Progenitor cell of endocrine pancreas (in vitro differentiated cells): ENCODE results near the gene CHRNE. TPM values are rescaled to one million over a fixed set of nuclear protein-coding genes. Genes with fewer than 3 reads are reported as not detected.

ENCODE experiments used
- DNase-seq: peaks from one replicate; pipeline ENCODE4 v3.0.0; 2021; ENCODE audit warnings: low spot score; ENCODE audit not compliant: unreplicated experiment
- H3K27ac Mint-ChIP-seq: 2 replicates; pipeline ENCODE4 v1.8.0; 2021; ENCODE audit warnings: mild to moderate bottlenecking, moderate library complexity, mixed read lengths
- H3K27me3 Mint-ChIP-seq: 2 replicates; pipeline ENCODE4 v1.8.0; 2021; ENCODE audit warnings: mixed read lengths
- H3K36me3 Mint-ChIP-seq: 2 replicates; pipeline ENCODE4 v1.8.0; 2022; ENCODE audit warnings: mixed read lengths; ENCODE audit not compliant: insufficient read depth
- H3K4me1 Mint-ChIP-seq: 2 replicates; pipeline ENCODE4 v1.8.0; 2021; ENCODE audit warnings: low read depth, mixed read lengths
- H3K4me3 Mint-ChIP-seq: 2 replicates; pipeline ENCODE4 v1.8.0; 2021; ENCODE audit warnings: low read depth, mild to moderate bottlenecking, moderate library complexity, mixed read lengths
- H3K9me3 Mint-ChIP-seq: 2 replicates; pipeline ENCODE4 v1.8.0; 2021; ENCODE audit warnings: low read depth, mixed read lengths
- long read RNA-seq: library from polyadenylated mRNA; unstranded; transcript quantifications from one replicate; pipeline ENCODE4 v2.0.0, GENCODE V29; 2020
- total RNA-seq: library from RNA; stranded (reverse); gene quantifications from 2 replicates; pipeline ENCODE4 v1.2.1, GENCODE V29; 2021
- TF ChIP-seq, protein P1 (sequence below): fragments of 200-600 bp; sonication (generic); IDR thresholded peaks from one replicate; pipeline ENCODE4 v1.5.0; 2021; ENCODE audit warnings: antibody characterized with exemption, mild to moderate bottlenecking; ENCODE audit not compliant: unreplicated experiment

Gene CHRNE
- 0.31 and 0.36 TPM in 2 replicates for total RNA-seq
- long read RNA-seq: 0 reads

DNA sequence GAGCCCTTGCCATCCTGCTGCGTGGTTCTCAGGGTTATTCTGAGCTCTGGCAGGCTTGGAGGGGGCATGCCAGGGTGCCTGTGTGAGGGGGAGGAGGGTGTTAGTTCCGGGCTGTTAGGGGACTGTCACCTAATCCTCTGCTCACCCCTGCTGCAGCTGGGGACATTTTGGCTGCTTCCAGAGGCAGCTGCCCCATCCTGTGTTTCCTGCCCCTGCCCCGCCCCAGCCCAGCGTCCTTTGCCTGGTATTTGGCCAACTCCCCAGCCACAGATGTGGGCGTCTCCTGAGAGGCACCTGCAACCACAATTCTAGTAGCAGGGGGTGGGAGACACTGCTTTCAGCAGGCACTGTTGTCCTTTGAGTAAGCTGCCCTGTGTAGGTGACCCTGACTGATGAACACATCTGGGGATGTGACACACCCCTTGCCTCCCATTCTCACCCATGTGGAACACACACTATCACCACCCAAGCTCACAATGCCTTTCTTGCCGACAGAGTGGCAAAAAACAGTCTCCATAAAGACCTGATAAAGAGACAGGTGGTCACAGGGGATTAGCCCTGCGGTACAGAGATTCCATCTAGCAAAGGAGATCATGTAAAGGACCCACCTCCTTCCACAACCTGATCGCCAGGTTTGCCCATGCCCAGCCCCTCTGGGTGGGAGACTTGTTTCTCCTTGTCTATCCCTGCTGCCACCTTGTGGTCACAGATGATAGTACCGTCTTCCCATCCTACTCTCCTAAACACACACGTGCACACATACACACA, at the start of gene CHRNE:
Gene CHRNE, minus strand, starts transcription at position 48 of the 768 bp plus-strand sequence. Its CDS starts 35 bp downstream, at position 13.
- TF ChIP-seq, protein P1, sequence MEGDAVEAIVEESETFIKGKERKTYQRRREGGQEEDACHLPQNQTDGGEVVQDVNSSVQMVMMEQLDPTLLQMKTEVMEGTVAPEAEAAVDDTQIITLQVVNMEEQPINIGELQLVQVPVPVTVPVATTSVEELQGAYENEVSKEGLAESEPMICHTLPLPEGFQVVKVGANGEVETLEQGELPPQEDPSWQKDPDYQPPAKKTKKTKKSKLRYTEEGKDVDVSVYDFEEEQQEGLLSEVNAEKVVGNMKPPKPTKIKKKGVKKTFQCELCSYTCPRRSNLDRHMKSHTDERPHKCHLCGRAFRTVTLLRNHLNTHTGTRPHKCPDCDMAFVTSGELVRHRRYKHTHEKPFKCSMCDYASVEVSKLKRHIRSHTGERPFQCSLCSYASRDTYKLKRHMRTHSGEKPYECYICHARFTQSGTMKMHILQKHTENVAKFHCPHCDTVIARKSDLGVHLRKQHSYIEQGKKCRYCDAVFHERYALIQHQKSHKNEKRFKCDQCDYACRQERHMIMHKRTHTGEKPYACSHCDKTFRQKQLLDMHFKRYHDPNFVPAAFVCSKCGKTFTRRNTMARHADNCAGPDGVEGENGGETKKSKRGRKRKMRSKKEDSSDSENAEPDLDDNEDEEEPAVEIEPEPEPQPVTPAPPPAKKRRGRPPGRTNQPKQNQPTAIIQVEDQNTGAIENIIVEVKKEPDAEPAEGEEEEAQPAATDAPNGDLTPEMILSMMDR: peak; percentile 75
- H3K36me3 Mint-ChIP-seq: peaks cover 1% of the 10 kb centered on the region
- no peak within 1 kb of the TSS for H3K4me3 Mint-ChIP-seq
- peaks cover 8% of the 10 kb centered on the region for H3K4me1 Mint-ChIP-seq
- H3K9me3 Mint-ChIP-seq: no peaks in the 10 kb centered on the region
- peaks cover 30% of the 10 kb centered on the region for H3K27me3 Mint-ChIP-seq
- DNase-seq: peak; percentile 63
- peak within 1 kb of the TSS; percentile 32 for H3K27ac Mint-ChIP-seq

DNA sequence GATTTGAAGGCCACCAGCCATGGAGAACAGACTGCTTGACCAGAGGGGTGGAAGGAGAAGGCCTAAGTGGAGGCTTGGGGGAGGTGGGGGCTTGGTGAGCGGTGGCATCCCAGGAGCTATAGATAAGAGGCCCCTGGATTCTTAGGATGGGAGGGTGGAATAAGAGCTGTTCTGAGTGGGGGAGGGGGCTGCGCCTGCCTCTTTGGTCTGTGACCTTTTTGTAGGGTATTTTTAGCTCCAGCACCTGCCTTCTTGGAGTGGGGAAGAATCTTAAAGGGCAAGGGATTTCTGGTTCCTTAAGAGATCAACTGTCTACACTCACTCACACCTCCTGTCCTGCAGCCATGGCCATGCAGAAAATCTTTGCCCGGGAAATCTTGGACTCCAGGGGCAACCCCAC, 48.6 kb upstream of the CHRNE start:
- TF ChIP-seq, protein P1: no peak

DNA sequence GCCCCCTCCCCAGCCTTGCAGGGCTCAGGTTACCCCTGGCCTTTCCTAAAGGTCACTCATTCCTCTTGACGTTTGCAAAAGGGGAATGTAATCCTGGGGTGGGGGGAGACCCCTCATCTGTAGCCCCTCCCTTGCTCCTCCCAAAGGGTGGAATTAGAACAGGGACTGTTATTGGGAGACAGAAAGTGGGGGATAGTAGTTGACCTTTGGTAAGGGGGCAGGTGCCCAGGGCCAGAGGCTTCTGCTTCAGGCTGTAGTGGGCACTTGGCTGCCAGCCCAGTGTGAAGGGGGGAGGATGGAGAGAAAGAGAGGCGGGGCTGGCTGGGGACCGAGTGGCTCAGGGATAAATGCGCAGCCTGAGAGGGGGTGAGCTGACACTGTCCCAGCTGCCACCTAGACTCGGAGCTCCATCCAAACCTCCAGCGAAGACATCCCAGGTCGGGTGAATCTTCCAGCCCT, 47.9 kb upstream of the CHRNE start, which contains the start of gene ENO3:
Gene ENO3, plus strand, starts transcription at position 374 of the 459 bp plus-strand sequence. CDS start 711 bp downstream, outside the sequence.
- H3K9me3 Mint-ChIP-seq: no peaks in the 10 kb centered on the region
- H3K4me1 Mint-ChIP-seq: peaks cover 31% of the 10 kb centered on the region
- H3K27ac Mint-ChIP-seq: peak within 1 kb of the TSS; percentile 92
- H3K36me3 Mint-ChIP-seq: peaks cover 4% of the 10 kb centered on the region
- H3K27me3 Mint-ChIP-seq: no peaks in the 10 kb centered on the region
- TF ChIP-seq, protein P1: no peak
- DNase-seq: no peak
- H3K4me3 Mint-ChIP-seq: peak within 1 kb of the TSS; percentile 69

More for the DNA sequence above, 48.6 kb upstream of the CHRNE start:
- Mint-ChIP-seq H3K4me1 (peaks cover 26% of the 10 kb centered on the region), H3K27ac (peak overlapping the region; percentile 62), H3K36me3 (peaks cover 2% of the 10 kb centered on the region), H3K27me3 (no peaks in the 10 kb centered on the region), H3K9me3 (no peaks in the 10 kb centered on the region), H3K4me3 (peak overlapping the region; percentile 69)
- DNase-seq: no peak

DNA sequence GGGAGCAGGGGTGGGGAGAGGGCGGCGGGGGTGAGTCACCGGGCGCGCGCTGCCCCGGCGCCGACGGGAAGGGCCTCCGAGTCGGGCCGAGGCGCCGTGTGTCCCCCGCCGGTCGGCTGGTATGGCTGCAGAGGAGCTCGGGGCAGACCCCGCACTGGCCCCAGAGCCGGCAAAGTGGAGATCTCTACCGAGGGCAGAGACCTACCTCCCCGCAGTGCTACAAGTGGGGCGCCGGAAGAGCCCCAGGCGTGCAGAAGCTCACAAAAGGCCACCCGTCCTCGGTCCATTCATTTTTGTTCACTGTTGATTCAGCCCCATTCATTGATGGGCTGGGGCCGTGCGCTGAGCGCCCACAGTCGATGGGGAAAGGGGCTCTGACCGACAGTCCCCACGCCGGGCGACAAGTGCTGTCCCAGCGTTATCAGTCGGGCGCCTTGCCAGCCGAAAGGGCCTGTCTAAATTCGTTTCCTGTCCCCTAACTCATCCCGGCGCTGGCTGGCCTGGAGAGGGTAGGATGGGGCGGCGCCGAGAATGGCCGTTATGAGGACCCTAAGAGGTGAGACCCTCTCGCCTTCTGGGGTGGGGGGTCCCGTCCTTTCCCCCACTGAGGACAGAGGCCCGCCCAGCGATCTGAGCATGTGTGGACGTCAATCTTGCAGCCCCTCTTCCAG, 47.3 kb upstream of the CHRNE start:
- peak overlapping the region; percentile 69 for H3K4me3 Mint-ChIP-seq
- H3K9me3 Mint-ChIP-seq: no peaks in the 10 kb centered on the region
- no peaks in the 10 kb centered on the region for H3K27me3 Mint-ChIP-seq
- TF ChIP-seq, protein P1: no peak
- H3K27ac Mint-ChIP-seq: peak overlapping the region; percentile 92
- peaks cover 35% of the 10 kb centered on the region for H3K4me1 Mint-ChIP-seq
- peaks cover 8% of the 10 kb centered on the region for H3K36me3 Mint-ChIP-seq
- no peak for DNase-seq

DNA sequence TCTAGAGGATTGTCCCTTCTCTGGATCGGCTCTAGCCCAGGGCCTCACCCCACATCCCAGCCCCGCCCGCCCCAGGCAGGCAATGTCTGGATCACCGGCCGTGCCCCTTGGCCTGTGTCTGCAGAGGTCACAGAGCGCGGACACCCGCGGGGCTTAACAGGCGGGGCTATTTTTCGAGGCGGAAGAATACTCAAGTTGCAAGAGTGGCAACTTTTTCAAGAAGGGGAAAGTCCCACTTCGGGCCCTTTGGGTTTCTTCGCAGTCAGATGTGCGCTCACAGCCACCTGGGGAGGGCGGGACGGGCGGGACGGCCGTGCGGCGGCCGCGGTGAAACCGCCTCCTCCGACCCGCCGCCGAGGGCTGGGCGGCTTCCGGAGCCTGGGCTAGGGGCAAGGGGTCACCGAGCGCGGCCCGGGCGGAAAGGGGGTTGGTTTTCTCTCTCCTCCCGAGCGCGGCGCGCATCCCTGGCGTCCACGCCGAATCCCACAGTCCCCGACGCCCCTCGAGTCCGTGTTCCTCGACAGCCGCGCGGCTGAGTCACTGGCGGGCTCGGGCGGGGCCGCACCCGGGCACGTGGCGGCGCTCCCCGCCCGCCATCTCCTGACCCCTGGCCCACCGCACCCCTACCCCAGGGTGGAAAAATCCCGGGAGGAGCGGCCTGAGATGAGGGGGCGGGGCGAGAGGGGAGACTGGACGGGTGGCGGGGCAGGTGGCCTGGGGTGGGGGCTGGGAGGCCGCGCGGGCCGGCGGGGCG, 46.6 kb upstream of the CHRNE start:
- peak; percentile 56 for DNase-seq
- TF ChIP-seq, protein P1: no peak
- Mint-ChIP-seq H3K27ac (peak overlapping the region; percentile 92), H3K9me3 (no peaks in the 10 kb centered on the region), H3K36me3 (peaks cover 8% of the 10 kb centered on the region), H3K27me3 (no peaks in the 10 kb centered on the region), H3K4me1 (peaks cover 35% of the 10 kb centered on the region), H3K4me3 (peak overlapping the region; percentile 85)
